NAMALWA (cell line): ENCODE data around the gene HS6ST3.
A peak's percentile ranks its signal among the peaks of the same experiment; 100 is the strongest.
"Not testable (repeated sequence)": the region's sequence is repeated elsewhere in the genome, so short reads cannot be mapped to it uniquely, and the experiment has no call there.

ENCODE experiments used
- DNase-seq: peaks from one replicate; pipeline ENCODE4 v3.0.0-alpha.2; 2015; ENCODE audit warnings: low spot score

HS6ST3 gene

DNA sequence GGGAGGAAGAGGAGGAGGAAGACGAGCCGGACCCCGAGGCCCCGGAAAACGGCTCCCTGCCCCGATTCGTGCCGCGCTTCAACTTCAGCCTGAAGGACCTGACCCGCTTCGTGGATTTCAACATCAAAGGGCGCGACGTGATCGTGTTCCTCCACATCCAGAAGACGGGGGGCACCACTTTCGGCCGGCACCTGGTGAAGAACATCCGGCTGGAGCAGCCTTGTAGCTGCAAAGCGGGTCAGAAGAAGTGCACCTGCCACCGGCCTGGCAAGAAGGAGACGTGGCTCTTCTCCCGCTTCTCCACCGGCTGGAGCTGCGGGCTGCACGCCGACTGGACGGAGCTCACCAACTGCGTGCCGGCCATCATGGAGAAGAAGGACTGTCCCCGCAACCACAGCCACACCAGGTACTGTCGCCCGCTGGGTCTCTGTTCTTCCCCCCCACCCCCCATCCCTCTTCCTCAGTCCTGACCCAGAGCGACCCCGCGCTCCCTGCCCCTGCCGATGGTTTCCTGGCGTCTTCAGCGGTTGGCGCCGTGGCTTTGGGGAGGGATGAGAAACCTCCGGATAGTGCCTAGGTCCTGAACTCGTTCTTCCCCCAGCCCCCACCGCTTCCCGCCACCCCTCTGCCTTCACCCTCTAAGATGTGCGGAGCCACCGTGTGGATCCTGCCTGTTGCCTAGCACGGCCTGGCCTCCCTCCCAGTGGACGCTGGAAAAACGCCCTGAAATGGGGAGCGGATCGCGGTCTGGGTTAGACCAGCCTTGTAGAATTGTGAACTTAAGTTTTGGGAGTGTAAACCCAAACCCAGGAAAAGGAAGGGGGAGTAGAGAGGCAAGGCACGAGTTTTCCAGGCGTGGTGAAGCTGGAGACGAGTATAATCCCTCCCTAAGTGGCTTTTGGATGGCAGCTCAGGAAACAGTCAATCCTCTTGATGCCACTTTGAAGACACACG lies 1.5 kb downstream of the HS6ST3 start:
- no peak for DNase-seq

GRCh38 chr13:96093296-96094006 lies 3.5 kb downstream of the HS6ST3 start:
- DNase-seq, result no peak

DNA sequence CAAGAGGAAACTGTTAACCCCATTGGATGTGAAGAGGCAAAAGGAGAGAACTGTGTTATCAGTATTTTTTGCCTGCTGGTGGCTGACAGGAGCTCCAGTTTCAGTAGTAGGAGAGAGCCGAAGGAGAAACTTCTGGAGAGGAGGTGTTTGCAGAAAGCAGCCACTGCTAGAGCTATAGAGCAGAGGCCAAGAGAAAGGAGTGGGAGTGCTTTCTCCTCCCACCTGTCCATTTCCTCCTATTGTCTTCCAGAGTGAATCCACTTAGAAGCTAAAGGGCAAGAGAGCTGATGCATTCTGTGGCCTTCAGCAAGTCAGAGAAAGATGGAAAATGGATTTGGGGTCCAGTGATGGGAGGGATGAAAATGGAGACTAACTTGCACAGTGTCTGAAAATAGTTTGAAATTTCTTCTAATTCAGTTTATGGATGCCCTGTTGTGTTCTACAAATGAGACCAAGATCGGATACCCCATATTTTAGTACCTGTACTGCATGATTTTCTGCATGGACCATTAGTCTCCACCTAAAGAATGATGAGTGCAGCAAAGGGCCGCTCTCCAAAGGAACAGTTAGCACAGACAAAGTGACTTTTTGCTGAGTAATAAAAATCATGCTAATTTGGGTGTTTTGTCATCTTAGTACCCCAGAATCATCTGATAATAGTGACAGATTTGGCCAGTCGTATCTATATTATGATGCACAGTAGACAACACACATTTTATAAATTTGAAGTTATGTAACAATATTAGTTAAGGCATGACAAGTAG lies 10.7 kb downstream of the HS6ST3 start:
- no peak for DNase-seq

- no peak for DNase-seq
Observed at GRCh38 chr13:96104516-96104915, 14.6 kb downstream of the HS6ST3 start.

GRCh38 chr13:96108072-96108471 lies 18.2 kb downstream of the HS6ST3 start:
- not testable (repeated sequence) for DNase-seq

DNA sequence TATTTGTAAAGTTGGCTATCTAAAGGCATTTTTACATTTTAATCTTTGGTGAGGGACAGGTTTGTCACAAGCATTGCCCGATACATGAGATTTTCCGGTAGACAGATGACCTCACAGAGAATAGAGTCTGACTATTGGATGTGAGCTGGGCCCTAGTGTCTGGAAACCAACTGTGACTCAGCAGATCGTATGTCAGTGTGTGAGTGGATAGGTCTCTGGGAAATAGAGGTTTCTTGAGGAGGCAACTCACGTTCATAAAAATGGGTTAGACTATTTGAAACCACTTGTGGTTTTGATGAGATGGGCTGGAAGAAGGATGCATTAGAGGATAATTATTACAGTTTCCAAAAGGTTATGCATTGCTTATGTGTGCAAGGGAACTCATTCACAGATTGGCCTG lies 19.2 kb downstream of the HS6ST3 start:
- no peak for DNase-seq

DNA sequence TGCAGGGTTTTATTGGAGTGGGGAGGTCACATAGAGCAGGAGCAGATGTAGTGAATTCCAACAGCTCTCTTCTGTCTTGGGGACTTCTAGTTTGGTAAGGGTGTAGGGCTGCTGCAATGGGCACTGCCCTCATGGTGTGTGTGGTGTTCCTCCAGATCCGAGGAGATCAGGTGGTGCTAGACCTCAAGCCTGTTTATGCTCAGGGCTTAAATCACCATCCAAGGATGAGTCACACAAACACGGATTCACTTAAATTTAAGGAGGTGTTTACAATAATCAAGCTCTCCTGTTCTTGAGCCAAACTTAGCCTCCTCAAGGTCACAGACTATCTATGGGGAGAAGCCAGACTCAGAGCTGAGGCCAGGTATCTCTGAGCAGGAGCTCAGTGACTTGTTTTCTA lies 23.0 kb downstream of the HS6ST3 start:
- DNase-seq, result no peak

- not testable (repeated sequence) for DNase-seq
Observed at GRCh38 chr13:96115368-96115767, 25.5 kb downstream of the HS6ST3 start.

DNA sequence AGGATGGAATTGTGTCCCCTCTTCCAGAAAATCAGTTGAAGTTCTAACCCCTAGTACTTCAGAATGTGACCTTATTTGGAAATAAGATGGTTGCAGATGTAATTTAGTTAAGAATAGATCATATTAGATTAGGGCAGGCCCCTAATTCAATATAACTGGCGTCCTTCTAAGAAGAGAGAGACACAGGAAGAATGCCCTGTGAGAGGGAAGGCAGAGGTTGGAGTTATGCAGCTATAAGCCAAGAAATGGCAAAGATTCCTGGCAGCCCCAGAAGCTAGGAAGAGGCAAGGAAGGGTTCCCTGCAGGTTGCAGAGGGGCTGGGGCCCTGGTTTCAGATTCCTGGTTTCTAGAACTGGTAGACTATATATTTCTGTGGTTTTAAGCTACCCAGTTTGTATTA lies 30.0 kb downstream of the HS6ST3 start:
- DNase-seq, result no peak

GRCh38 chr13:96130818-96131340 lies 41.0 kb downstream of the HS6ST3 start:
- no peak for DNase-seq

GRCh38 chr13:96141032-96141431 lies 51.1 kb downstream of the HS6ST3 start:
- peak; percentile 17 for DNase-seq

DNA sequence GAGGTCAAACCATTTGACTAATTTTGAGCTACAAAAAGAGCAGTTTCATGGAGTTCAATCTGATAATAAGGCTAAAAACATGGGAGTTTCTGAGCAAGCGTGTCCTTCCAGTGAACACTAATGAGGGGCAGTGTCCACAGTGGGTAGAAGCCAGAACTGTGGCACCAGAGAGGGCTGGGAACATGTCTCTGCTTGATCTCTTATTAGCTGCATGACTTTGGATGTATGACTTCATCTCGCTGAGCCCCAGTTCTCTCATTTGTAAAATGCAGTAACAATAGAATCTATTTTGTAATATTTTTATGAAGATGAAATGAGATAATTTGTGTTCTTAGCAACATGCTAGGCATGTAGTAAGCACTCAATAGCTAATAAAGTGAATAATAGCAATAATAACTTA lies 69.8 kb downstream of the HS6ST3 start:
- no peak for DNase-seq

- no peak for DNase-seq
Observed at GRCh38 chr13:96161141-96161540, 71.2 kb downstream of the HS6ST3 start.

- no peak for DNase-seq
Observed at GRCh38 chr13:96165840-96166239, 75.9 kb downstream of the HS6ST3 start.

GRCh38 chr13:96172066-96172465 lies 82.2 kb downstream of the HS6ST3 start:
- DNase-seq, result no peak

GRCh38 chr13:96178759-96179158 lies 88.9 kb downstream of the HS6ST3 start:
- DNase-seq, result no peak

DNA sequence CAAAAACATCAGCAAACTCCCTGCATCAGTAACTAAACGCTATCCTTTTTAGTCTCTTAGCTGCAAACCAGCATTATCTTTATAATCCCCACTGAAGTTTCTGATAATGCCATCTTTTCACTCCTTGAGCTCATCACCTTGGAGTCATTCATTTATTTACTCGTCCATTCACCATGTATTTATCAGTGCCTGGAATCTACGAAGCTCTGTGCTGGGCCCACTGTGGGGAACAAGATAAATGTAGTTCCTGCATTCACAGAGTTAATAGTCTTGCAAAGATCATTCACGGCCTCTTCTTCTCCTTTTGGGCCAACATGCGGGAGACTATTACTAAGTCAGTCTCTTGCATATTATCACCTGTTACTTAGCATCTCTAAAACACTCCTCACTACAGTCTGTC lies 89.4 kb downstream of the HS6ST3 start:
- DNase-seq, result no peak

DNA sequence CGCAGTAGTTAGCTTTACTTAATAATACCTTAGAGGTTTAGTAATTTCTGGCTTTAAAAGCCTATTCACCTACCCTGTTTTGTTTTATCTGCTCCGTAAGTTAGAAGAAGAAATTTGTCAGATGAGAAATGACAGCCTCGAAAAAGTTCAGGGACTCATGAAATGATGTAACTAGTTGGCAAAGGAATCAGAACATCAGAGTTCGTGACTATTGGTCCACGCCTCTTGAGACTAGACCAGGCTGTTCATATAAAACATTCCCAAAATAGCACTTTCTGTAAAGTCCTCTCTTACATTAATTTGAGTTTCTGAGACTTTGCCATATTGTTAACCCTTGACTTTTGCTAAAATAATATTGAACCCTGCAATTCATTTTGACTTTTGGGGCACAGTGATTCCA lies 92.0 kb downstream of the HS6ST3 start:
- no peak for DNase-seq

- DNase-seq, result no peak
Observed at GRCh38 chr13:96185818-96186217, 95.9 kb downstream of the HS6ST3 start.

DNA sequence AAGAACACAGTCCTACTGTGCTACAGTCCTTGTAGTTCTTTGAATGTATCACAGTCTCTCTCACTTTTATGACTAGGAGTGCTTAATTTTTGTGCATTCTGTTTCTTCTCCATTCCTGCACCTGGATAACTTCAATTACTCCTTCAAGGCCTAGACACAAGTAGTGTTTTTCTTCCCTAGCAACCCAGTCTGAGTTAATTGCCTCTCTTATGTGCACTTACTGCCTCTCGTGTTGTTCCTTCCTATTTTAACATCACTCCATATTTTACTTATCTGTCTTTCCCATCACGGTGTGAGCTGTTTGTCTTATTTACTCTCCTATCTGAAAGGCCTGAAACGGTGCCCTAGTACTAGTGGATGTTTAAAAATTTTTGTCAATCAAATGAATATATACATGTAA lies 101.5 kb downstream of the HS6ST3 start:
- DNase-seq, result no peak

GRCh38 chr13:96193728-96194310 lies 103.9 kb downstream of the HS6ST3 start:
- no peak for DNase-seq

DNA sequence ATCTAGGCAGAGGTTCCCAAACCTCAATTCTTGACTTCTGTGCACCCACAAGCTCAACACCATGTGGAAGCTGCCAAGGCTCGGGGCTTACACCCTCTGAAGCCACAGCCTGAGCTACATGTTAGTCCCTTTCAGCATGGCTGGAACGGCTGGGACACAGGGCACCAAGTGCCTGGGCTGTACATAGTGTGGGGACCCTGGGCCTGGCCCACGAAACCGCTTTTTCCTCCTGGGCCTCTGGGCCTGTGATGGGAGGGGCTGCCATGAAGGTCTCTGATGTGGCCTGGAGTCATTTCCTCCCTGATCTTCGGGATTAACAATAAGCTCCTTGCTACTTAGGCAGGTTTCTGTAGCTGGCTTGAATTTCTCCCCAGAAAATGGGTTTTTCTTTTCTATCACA lies 108.1 kb downstream of the HS6ST3 start:
- no peak for DNase-seq
